Gastroesophageal sphincter (tissue), 3 donors: ENCODE results near the gene OR10G3.

Experiments used
- POLR2AphosphoS5 ChIP-seq: sonication (generic); formaldehyde crosslinking; IDR thresholded peaks from one replicate; pipeline ENCODE4 v1.6.1; 2017; ENCODE audit warnings: antibody characterized with exemption
- TF ChIP-seq, protein P1 (sequence below), 4 experiments: fragments of 200-600 bp in 2 of 4; fragments of 450-650 bp in 2 of 4; sonication (generic) in 1 of 4; IDR thresholded peaks; one replicate each; pipeline ENCODE4 v1.5.1; 2017 to 2019; ENCODE audit warnings: antibody characterized with exemption in 4 of 4, mild to moderate bottlenecking in 2 of 4, moderate library complexity in 2 of 4

DNA sequence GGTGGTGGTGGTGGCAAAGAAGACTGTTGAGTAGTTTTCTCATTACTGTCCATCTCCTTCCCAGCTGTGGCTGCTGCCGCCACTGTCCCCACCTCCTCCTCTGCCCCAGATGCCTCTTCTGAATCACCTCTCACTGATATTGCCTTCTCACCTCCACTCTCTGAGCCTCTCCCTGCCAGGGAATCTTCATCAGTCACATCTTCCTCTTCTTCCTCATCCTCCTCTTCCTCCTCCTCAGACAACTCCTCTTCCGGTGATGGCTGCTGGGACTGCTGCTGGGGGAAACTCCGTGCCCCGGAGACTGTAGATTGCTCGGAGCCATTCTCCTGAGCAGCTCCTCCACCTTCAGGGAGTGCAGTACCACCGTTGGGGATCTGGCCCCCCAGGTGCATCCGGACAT, 56.7 kb downstream of the OR10G3 start:
- TF ChIP-seq, protein P1, sequence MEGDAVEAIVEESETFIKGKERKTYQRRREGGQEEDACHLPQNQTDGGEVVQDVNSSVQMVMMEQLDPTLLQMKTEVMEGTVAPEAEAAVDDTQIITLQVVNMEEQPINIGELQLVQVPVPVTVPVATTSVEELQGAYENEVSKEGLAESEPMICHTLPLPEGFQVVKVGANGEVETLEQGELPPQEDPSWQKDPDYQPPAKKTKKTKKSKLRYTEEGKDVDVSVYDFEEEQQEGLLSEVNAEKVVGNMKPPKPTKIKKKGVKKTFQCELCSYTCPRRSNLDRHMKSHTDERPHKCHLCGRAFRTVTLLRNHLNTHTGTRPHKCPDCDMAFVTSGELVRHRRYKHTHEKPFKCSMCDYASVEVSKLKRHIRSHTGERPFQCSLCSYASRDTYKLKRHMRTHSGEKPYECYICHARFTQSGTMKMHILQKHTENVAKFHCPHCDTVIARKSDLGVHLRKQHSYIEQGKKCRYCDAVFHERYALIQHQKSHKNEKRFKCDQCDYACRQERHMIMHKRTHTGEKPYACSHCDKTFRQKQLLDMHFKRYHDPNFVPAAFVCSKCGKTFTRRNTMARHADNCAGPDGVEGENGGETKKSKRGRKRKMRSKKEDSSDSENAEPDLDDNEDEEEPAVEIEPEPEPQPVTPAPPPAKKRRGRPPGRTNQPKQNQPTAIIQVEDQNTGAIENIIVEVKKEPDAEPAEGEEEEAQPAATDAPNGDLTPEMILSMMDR (IDR thresholded peaks at IDR 0.05): no peak
- no peak for TF ChIP-seq POLR2AphosphoS5
